ENCODE data around the gene ARHGAP31.
A peak's percentile ranks its signal among the peaks of the same experiment; 100 is the strongest.
"Not testable (repeated sequence)": the region's sequence is repeated elsewhere in the genome, so short reads cannot be mapped to it uniquely, and the experiment has no call there.

Gene ARHGAP31

DNA sequence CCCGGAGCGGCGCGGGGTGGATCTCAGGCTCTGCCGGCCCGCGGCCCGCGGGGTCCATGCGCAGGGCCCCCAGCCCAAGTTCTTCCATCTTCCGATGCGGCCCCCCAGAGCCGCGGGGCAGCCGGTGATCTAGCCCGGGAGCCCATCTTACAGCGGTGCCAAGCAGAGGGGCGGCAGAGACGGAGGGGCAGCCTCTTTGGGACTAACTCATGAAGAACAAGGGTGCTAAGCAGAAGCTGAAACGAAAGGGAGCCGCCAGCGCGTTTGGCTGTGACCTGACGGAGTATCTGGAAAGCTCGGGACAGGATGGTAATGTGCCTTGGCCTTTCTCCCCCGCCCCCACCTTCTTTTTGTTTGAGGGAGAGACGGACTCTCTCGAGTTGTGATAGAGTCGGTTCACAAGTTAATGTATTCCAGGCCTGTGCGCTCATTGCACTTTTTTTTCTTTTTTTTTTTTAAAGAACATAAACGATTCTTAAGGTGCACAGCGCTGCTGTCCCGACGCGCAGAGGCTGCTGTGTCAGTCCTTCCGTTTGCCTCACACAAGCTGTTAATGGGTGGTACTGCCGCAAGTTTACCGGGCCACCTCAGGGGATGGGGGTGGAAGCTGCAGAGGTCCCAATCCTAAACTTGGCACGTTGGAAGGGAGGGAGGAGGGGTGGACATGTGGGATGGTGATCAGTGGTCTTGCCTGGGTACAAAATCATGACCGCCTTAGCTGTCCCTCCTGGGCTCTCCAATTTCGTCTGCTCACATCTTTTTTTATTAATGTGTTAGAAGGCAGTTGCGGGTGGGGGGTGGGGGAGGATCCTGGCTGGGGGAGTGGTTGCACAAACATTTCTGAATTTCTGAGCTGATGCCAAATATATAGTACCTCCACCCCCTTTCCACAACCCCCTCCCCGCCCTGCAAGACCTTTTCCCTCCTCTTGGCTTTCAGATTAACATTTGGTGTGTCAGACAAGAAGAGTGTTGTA is 801 bp downstream of the ARHGAP31 start:
- DNase-seq: peak; percentile 38 to 82 (median 63)

GRCh38 chr3:119295816-119296726 is 1.9 kb downstream of the ARHGAP31 start:
- DNase-seq: no peak

DNA sequence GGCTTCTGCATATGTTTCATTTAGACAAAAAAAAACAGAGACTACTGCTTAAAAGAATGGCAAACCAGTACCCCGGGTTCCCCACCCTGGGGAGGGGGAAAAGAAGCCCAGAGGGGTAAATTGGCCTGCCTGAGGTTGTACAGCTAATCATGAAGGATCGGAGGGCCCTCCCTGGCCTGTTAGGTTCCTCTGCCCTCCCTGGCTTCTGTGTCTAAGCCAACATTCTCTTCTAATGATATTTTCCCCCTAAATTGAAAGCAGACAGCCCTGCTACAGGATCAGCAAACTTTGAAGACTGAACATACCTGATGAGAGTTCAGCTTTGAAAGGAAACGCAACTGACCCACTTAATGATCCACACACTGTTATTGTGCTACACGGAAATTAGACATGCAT is 2.5 kb downstream of the ARHGAP31 start:
- DNase-seq: no peak

- DNase-seq: no peak
These were observed 3.0 kb downstream of the ARHGAP31 start for GRCh38 chr3:119297169-119297568.

DNA sequence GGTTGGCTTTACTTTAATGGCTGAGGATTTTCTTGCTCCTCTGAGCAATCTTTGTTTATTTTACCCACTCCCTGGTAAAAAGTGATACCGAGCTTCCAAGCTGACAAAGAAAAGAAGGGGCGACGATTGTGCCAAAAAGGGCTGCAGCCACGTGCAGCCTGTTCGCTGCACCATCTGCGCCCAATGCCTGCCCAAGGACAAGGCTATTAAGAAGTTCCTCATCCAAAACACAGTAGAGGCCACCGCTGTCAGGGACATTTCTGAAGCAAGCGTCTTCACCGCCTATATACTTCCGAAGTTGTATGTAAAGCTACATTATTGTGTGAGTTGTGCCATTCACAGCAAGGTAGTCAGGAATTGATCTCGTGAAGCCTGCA is 4.4 kb downstream of the ARHGAP31 start:
- DNase-seq: no peak

DNA sequence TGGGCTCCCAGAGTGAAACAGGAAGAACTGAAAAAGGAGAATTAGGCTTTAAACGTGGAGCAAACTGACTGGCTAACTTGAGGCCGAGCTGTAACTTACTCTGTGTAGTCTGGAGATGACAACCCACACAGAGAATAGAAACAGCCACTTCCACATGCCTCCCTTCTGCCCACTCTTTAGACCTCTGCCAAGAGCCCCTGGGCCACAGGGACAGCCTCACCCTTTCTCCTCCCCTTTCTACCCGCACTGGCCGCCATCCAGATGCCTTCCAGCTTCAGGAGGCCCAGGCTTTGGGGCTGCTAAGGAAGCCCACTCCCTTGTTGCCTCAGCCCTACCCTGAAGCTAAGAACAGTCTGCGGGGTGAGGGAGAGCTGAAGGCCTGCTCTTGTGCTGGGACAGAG is 6.8 kb downstream of the ARHGAP31 start:
- no peak for DNase-seq

DNA sequence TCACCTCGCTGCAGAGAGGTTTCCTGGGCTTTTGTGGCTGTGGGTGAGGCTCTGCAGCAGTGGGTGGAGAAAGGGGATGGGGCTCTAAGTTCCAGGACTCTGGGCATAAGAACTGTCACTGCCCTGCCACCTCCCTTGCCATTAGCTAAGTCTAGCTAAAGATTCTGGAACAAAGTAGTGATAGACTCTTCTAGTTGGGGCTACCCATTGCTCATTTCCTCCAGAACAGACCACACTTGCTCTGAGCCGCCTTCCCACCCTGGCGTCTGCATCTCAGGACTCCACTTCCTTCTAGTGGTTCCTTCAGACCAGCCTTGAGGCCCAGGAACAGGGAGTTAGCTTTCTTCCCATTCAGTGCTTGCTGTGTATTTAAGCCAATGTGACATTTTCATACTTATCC is 7.5 kb downstream of the ARHGAP31 start:
- no peak for DNase-seq

GRCh38 chr3:119302697-119303551 is 8.7 kb downstream of the ARHGAP31 start:
- DNase-seq: no peak

- no peak for DNase-seq
These were observed 10.1 kb downstream of the ARHGAP31 start for GRCh38 chr3:119304201-119304713.

GRCh38 chr3:119305286-119305685 is 11.1 kb downstream of the ARHGAP31 start:
- no peak for DNase-seq

GRCh38 chr3:119306378-119306777 is 12.2 kb downstream of the ARHGAP31 start:
- not testable (repeated sequence) for DNase-seq

DNA sequence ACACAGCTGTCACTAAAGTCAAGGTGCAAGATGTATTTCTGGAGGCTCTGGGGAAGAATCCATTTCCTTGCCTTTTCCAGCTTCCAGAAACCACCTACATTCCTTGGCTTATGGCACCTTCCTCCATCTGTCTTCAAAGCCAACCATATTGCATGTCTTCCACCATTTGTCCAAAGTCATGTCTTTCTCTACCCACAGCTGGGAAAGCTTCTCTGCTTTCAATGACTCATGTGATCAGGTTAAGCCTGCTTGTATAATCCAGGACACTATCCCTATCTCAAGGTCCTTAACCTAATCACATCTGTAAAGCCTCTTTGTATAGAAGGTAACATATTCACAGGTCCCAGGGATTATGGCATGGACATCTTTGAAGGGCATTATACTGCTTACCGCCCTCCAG is 14.2 kb downstream of the ARHGAP31 start:
- no peak for DNase-seq

DNA sequence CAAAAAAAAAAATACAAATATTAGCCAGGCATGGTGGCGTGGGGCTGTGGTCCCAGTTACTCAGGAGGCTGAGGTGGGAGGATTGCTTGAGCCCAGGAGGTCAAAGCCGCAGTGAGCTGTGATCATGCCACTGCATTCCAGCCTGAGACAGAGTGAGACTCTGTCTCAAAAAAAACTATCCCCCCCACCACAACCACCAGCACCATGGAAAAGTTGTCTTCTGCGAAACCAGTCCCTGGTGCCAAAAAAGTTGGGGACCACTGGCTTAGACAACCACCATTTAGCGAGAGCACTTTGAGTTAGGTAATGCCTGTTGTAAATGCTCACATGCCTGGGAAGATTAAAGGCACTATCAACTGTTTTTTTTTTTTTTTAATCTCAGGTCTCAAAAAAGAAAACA is 15.4 kb downstream of the ARHGAP31 start:
- no peak for DNase-seq

DNA sequence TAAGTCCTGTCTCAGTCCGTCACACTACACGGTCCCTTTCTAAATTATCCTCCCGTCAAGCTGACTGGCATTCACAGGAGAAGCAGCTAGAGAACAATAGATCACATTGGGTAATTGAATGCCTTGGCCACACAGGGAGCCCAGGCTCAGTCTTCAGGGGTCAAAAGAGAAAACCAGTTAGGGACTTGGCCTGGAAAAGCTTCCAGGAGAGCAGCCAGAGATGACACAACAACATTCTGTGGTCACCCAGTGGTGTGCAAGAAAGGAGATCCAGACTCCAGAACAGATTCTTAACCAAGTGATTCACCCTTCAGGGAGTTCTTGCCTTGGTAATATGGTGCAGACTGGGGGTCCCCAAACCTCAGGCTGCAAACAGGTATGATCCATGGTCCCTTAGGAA is 15.9 kb downstream of the ARHGAP31 start:
- DNase-seq: no peak

DNA sequence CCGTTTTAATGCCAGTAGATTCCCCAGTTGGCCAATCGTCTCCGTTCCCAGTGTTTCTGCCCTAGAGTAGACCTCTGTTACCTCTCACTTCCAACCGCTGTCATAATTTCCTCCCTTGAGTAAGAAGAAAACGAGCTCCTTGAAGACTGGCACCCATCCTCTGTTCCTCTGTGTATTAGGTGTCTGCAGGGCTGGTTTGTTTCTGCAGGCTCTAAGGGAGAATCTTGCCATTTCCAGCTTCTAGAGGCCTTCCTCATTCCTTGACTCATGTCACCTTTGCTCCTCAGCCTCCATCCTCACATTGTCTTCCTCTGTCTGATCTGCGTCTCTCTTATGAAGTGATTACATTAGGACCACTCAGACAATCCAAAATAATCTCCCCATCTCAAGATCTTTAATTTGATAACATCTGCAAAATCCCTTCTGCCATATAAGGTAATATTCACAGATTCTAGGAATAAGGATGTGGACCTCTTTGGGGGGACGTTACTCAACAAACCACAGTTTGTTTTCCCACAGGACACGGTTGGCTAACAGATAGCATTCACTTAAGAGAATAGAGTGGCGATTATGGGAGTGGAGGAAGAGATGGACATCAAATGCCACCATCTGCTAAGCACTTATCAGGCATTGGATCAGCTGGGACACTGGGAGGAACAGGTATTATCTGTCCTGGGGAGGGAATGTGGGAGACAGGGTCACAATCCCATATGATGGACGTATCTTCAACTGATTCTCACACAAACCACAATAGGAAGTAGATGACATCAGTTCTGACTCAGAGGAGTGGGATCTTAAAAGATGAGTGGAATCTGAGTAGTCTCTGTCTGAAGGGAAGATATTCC is 17.1 kb downstream of the ARHGAP31 start:
- DNase-seq: no peak

DNA sequence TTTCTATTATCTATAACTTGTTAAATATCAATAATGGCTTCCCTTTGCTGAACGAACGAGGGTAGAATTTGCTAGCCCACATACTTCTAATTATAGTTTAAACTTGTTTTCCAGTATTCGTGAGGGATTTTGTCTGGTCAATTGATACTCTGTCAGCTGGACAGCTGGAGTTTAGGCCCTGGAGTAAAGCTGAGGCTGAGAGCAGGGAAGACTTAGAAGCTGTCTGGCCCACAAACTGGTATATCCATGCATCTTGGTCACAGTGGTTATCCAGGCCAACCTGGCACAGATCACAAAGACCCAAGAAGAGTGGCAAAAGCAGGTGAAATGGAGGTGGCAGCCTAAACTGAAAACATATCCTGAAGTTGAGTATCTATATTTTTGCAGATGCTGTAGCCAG is 19.3 kb downstream of the ARHGAP31 start:
- DNase-seq: no peak

GRCh38 chr3:119314821-119315220 is 20.6 kb downstream of the ARHGAP31 start:
- no peak for DNase-seq

- no peak for DNase-seq
These were observed 21.6 kb downstream of the ARHGAP31 start for GRCh38 chr3:119315600-119316312.

DNA sequence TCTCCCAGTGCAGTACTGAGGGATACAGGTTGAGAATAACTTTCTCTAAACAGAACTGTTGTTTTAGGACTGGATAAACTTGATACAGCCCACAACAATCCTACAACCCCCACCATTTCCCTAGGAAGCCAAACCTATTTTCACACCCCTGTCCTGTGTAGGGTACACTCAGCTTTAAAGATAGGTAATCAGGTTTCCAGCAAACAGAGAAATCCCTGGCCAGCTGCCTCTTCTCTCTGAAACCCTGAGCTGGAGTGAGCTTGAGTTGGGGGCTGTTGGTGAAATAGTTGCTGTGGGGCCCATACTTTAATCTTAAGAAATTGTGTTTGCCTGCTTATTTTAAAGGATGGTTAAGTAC is 22.1 kb downstream of the ARHGAP31 start:
- DNase-seq: no peak

DNA sequence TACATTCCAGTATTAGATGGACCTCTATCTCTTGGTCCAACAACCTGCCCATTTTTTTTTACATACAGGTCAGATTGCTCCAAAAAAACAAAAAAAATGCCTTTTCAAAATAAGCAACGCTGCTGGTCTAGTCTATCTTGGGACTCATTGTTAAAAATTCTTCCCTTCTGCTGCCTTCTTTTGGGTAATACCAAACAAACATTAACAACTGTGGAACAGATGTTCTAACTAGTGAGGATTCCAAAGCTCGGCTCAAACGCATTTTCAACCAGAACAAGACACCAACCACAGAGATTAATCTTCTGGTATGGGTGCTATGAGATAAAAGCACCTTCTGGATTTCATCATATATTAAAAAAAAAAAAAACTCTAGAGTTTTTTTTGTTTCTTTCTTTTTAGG is 24.7 kb downstream of the ARHGAP31 start:
- DNase-seq: no peak

GRCh38 chr3:119319311-119319710 is 25.1 kb downstream of the ARHGAP31 start:
- DNase-seq: no peak
